SH-SY5Y (cell line): Measurements from ENCODE around the gene ARHGEF37.

Source experiments
- GATA2 ChIP-seq: IDR thresholded peaks from 2 replicates; pipeline ENCODE4 v1.6.1; 2011; ENCODE audit warnings: mild to moderate bottlenecking, low read depth, low read length
- GATA3 ChIP-seq: IDR thresholded peaks from 2 replicates; pipeline ENCODE4 v1.6.1; 2011; ENCODE audit warnings: low read depth, mild to moderate bottlenecking, low read length, moderate library complexity

GRCh38 chr5:149671544-149671943 is 90.2 kb downstream of the ARHGEF37 start:
- TF ChIP-seq GATA3 = no peak
- TF ChIP-seq GATA2 = no peak
